Ammon's horn (tissue), 1 donor: ENCODE results near the gene PKD1.
"Not testable (repeated sequence)": the region's sequence is repeated elsewhere in the genome, so short reads cannot be mapped to it uniquely, and the experiment has no call there.

Experiments
- DNase-seq: peaks from one replicate; pipeline ENCODE4 v3.0.0-alpha.2; 2016; ENCODE audit warnings: low spot score

The PKD1 gene

GRCh38 chr16:2123706-2124376 lies 11.9 kb downstream of the PKD1 start:
- DNase-seq = not testable (repeated sequence)

GRCh38 chr16:2122934-2123683 lies 12.6 kb downstream of the PKD1 start:
- DNase-seq = not testable (repeated sequence)

GRCh38 chr16:2122429-2122828 lies 13.3 kb downstream of the PKD1 start:
- no peak for DNase-seq

GRCh38 chr16:2121853-2122252 lies 13.8 kb downstream of the PKD1 start:
- peak; percentile 31 for DNase-seq

GRCh38 chr16:2121325-2121724 lies 14.4 kb downstream of the PKD1 start:
- DNase-seq = peak; percentile 83

GRCh38 chr16:2117960-2118722 lies 17.6 kb downstream of the PKD1 start:
- DNase-seq = not testable (repeated sequence)

- DNase-seq = not testable (repeated sequence)
These were observed 18.4 kb downstream of the PKD1 start for GRCh38 chr16:2117341-2117740.

- not testable (repeated sequence) for DNase-seq
These were observed 19.3 kb downstream of the PKD1 start for GRCh38 chr16:2116428-2116827.

GRCh38 chr16:2115591-2115973 lies 20.1 kb downstream of the PKD1 start:
- no peak for DNase-seq

GRCh38 chr16:2114885-2115590 lies 20.7 kb downstream of the PKD1 start:
- DNase-seq = not testable (repeated sequence)

- DNase-seq = not testable (repeated sequence)
These were observed 21.5 kb downstream of the PKD1 start for GRCh38 chr16:2114225-2114624.

- not testable (repeated sequence) for DNase-seq
These were observed 23.1 kb downstream of the PKD1 start for GRCh38 chr16:2112539-2113106.

GRCh38 chr16:2111412-2112335 lies 24.0 kb downstream of the PKD1 start:
- DNase-seq = not testable (repeated sequence)

GRCh38 chr16:2111009-2111353 lies 24.7 kb downstream of the PKD1 start:
- not testable (repeated sequence) for DNase-seq

GRCh38 chr16:2110332-2111008 lies 25.2 kb downstream of the PKD1 start:
- not testable (repeated sequence) for DNase-seq

- DNase-seq = not testable (repeated sequence)
These were observed 25.8 kb downstream of the PKD1 start for GRCh38 chr16:2109872-2110271.

GRCh38 chr16:2109271-2109580 lies 26.5 kb downstream of the PKD1 start:
- DNase-seq = not testable (repeated sequence)

GRCh38 chr16:2108446-2109270 lies 27.0 kb downstream of the PKD1 start:
- not testable (repeated sequence) for DNase-seq

- not testable (repeated sequence) for DNase-seq
These were observed 27.9 kb downstream of the PKD1 start for GRCh38 chr16:2107791-2108125.
